HG02588 (cell line): ENCODE data around the gene HAPLN1.
A peak's percentile ranks its signal among the peaks of the same experiment; 100 is the strongest.
"Not testable (repeated sequence)": the region's sequence is repeated elsewhere in the genome, so short reads cannot be mapped to it uniquely, and the experiment has no call there.

Source experiments
- ATAC-seq: cut with Tn5 transposase; IDR thresholded peaks from one replicate; pipeline ENCODE4 v1.9.1; 2021; ENCODE audit warnings: mild to moderate bottlenecking, moderate library complexity; ENCODE audit not compliant: unreplicated experiment

HAPLN1 gene

GRCh38 chr5:83720836-83721537 is at the start of gene HAPLN1:
TSS of gene HAPLN1 (minus strand) at chr5:83720855. CDS start at chr5:83673523, 47,332 bp downstream.
- no peak for ATAC-seq

GRCh38 chr5:83767409-83767992 is 46.8 kb upstream of the HAPLN1 start:
- no peak for ATAC-seq

- no peak for ATAC-seq
These were observed 43.4 kb upstream of the HAPLN1 start for GRCh38 chr5:83764101-83764500.

- no peak for ATAC-seq
These were observed 39.9 kb upstream of the HAPLN1 start for GRCh38 chr5:83760579-83760978.

GRCh38 chr5:83752700-83753099 is 32.0 kb upstream of the HAPLN1 start:
- no peak for ATAC-seq

GRCh38 chr5:83751201-83751600 is 30.5 kb upstream of the HAPLN1 start:
- no peak for ATAC-seq

GRCh38 chr5:83750749-83751148 is 30.1 kb upstream of the HAPLN1 start:
- no peak for ATAC-seq

- ATAC-seq: no peak
These were observed 25.2 kb upstream of the HAPLN1 start for GRCh38 chr5:83745816-83746215.

GRCh38 chr5:83744821-83745220 is 24.2 kb upstream of the HAPLN1 start:
- no peak for ATAC-seq

GRCh38 chr5:83742089-83742488 is 21.4 kb upstream of the HAPLN1 start:
- no peak for ATAC-seq

- ATAC-seq: no peak
These were observed 20.9 kb upstream of the HAPLN1 start for GRCh38 chr5:83741571-83741970.

- no peak for ATAC-seq
These were observed 20.1 kb upstream of the HAPLN1 start for GRCh38 chr5:83740741-83741140.

GRCh38 chr5:83736169-83736568 is 15.5 kb upstream of the HAPLN1 start:
- not testable (repeated sequence) for ATAC-seq

- ATAC-seq: not testable (repeated sequence)
These were observed 14.4 kb upstream of the HAPLN1 start for GRCh38 chr5:83735058-83735457.

GRCh38 chr5:83731638-83732037 is 11.0 kb upstream of the HAPLN1 start:
- no peak for ATAC-seq

- ATAC-seq: no peak
These were observed 8.7 kb upstream of the HAPLN1 start for GRCh38 chr5:83729362-83729761.

- no peak for ATAC-seq
These were observed 6.3 kb upstream of the HAPLN1 start for GRCh38 chr5:83726912-83727311.

- ATAC-seq: no peak
These were observed 4.3 kb upstream of the HAPLN1 start for GRCh38 chr5:83724935-83725334.

GRCh38 chr5:83724001-83724400 is 3.3 kb upstream of the HAPLN1 start:
- no peak for ATAC-seq

GRCh38 chr5:83723031-83723430 is 2.4 kb upstream of the HAPLN1 start:
- ATAC-seq: no peak

GRCh38 chr5:83721953-83722901 is 1.6 kb upstream of the HAPLN1 start:
- ATAC-seq: peak; percentile 63
